Activated naive CD8-positive, alpha-beta T cell treated with anti-CD3 and anti-CD28 coated beads, Interleukin-2, amount 50 U/mL, for 16 hours (primary cell): ENCODE measurements around the gene GPC5.
"Not testable (repeated sequence)": the region's sequence is repeated elsewhere in the genome, so short reads cannot be mapped to it uniquely, and the experiment has no call there.

Experiments used
- DNase-seq: peaks from one replicate; pipeline ENCODE4 v3.0.0-alpha.2; 2020; ENCODE audit warnings: low read depth, low spot score

Gene GPC5

GRCh38 chr13:91863699-91864098 lies 465.3 kb downstream of the GPC5 start:
- no peak for DNase-seq

- no peak for DNase-seq
Observed at GRCh38 chr13:91868351-91868750, 469.9 kb downstream of the GPC5 start.

GRCh38 chr13:91878491-91878890 lies 480.1 kb downstream of the GPC5 start:
- DNase-seq = no peak

- DNase-seq = no peak
Observed at GRCh38 chr13:91879360-91879759, 480.9 kb downstream of the GPC5 start.

- no peak for DNase-seq
Observed at GRCh38 chr13:91882918-91883317, 484.5 kb downstream of the GPC5 start.

- no peak for DNase-seq
Observed at GRCh38 chr13:91889641-91890040, 491.2 kb downstream of the GPC5 start.

- no peak for DNase-seq
Observed at GRCh38 chr13:91891141-91891540, 492.7 kb downstream of the GPC5 start.

- DNase-seq = no peak
Observed at GRCh38 chr13:91893040-91893439, 494.6 kb downstream of the GPC5 start.

GRCh38 chr13:91894316-91894715 lies 495.9 kb downstream of the GPC5 start:
- DNase-seq = no peak

GRCh38 chr13:91896547-91896946 lies 498.1 kb downstream of the GPC5 start:
- no peak for DNase-seq

GRCh38 chr13:91898986-91899385 lies 500.6 kb downstream of the GPC5 start:
- not testable (repeated sequence) for DNase-seq

- no peak for DNase-seq
Observed at GRCh38 chr13:91902291-91902690, 503.9 kb downstream of the GPC5 start.

GRCh38 chr13:91904005-91904404 lies 505.6 kb downstream of the GPC5 start:
- no peak for DNase-seq

GRCh38 chr13:91904597-91904996 lies 506.2 kb downstream of the GPC5 start:
- DNase-seq = no peak

GRCh38 chr13:91907398-91907797 lies 509.0 kb downstream of the GPC5 start:
- no peak for DNase-seq

GRCh38 chr13:91909617-91910016 lies 511.2 kb downstream of the GPC5 start:
- no peak for DNase-seq

GRCh38 chr13:91922969-91923592 lies 524.7 kb downstream of the GPC5 start:
- DNase-seq = no peak

- DNase-seq = no peak
Observed at GRCh38 chr13:91930687-91931086, 532.3 kb downstream of the GPC5 start.

GRCh38 chr13:91934354-91934753 lies 535.9 kb downstream of the GPC5 start:
- DNase-seq = no peak

GRCh38 chr13:91946498-91947070 lies 548.2 kb downstream of the GPC5 start:
- DNase-seq = no peak

GRCh38 chr13:91948736-91949135 lies 550.3 kb downstream of the GPC5 start:
- DNase-seq = no peak

GRCh38 chr13:91950803-91951202 lies 552.4 kb downstream of the GPC5 start:
- no peak for DNase-seq

GRCh38 chr13:91955546-91956355 lies 557.3 kb downstream of the GPC5 start:
- no peak for DNase-seq
